ENCODE results near the gene GATD1. TPM values are rescaled to one million over a fixed set of nuclear protein-coding genes. Genes with fewer than 3 reads are reported as not detected.
A peak's percentile ranks its signal among the peaks of the same experiment; 100 is the strongest.

Gene GATD1
- total and polyA plus RNA-seq, 9 of the 15 experiments (the other 6 are each of a cell fraction or from before 2014, with no cell fraction given), result 2.8 to 144 (median 36.9) TPM

DNA sequence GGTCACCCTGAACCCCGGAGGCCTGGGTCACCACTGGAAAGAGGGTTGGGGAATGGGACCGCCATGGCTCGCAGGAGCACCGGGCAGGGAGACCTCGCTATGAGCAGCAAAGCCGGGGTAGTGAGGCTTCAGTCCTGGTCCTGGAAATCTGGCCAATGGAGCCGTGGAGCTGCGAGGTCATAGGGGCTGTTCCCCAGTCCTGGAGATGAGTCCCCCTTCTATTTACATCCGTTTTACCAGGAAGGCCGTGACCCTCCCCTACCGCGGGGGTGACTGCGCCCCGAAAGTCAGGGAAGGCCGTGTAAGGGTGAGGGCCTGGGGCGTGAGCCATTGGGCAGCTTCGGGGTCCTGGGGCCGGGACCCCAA lies 27.3 kb upstream of the GATD1 start (continued):
- TF ChIP-seq TEAD2 (tag; IDR thresholded peaks at IDR 0.05), result no peak
- no peak for TF ChIP-seq MAFF (IDR thresholded peaks at IDR 0.05; ENCODE audit: low read length)
- TF ChIP-seq, protein P1, sequence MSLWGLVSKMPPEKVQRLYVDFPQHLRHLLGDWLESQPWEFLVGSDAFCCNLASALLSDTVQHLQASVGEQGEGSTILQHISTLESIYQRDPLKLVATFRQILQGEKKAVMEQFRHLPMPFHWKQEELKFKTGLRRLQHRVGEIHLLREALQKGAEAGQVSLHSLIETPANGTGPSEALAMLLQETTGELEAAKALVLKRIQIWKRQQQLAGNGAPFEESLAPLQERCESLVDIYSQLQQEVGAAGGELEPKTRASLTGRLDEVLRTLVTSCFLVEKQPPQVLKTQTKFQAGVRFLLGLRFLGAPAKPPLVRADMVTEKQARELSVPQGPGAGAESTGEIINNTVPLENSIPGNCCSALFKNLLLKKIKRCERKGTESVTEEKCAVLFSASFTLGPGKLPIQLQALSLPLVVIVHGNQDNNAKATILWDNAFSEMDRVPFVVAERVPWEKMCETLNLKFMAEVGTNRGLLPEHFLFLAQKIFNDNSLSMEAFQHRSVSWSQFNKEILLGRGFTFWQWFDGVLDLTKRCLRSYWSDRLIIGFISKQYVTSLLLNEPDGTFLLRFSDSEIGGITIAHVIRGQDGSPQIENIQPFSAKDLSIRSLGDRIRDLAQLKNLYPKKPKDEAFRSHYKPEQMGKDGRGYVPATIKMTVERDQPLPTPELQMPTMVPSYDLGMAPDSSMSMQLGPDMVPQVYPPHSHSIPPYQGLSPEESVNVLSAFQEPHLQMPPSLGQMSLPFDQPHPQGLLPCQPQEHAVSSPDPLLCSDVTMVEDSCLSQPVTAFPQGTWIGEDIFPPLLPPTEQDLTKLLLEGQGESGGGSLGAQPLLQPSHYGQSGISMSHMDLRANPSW (CRISPR knock-in tag; IDR thresholded peaks at IDR 0.05), result no peak
- TF ChIP-seq, protein P2, sequence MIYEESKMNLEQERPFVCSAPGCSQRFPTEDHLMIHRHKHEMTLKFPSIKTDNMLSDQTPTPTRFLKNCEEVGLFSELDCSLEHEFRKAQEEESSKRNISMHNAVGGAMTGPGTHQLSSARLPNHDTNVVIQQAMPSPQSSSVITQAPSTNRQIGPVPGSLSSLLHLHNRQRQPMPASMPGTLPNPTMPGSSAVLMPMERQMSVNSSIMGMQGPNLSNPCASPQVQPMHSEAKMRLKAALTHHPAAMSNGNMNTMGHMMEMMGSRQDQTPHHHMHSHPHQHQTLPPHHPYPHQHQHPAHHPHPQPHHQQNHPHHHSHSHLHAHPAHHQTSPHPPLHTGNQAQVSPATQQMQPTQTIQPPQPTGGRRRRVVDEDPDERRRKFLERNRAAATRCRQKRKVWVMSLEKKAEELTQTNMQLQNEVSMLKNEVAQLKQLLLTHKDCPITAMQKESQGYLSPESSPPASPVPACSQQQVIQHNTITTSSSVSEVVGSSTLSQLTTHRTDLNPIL (CRISPR knock-in tag; IDR thresholded peaks at IDR 0.05), result no peak
- TF ChIP-seq BRD9 (IDR thresholded peaks at IDR 0.05; ENCODE audit: low read depth, partially characterized antibody), result no peak
- TF ChIP-seq CEBPB (tag; IDR thresholded peaks at IDR 0.05), result no peak
- no peak for TF ChIP-seq SP2 (IDR thresholded peaks at IDR 0.05; ENCODE audit: extremely low read depth, low read depth, low read length, poor library complexity, severe bottlenecking)
- TF ChIP-seq, protein P3, sequence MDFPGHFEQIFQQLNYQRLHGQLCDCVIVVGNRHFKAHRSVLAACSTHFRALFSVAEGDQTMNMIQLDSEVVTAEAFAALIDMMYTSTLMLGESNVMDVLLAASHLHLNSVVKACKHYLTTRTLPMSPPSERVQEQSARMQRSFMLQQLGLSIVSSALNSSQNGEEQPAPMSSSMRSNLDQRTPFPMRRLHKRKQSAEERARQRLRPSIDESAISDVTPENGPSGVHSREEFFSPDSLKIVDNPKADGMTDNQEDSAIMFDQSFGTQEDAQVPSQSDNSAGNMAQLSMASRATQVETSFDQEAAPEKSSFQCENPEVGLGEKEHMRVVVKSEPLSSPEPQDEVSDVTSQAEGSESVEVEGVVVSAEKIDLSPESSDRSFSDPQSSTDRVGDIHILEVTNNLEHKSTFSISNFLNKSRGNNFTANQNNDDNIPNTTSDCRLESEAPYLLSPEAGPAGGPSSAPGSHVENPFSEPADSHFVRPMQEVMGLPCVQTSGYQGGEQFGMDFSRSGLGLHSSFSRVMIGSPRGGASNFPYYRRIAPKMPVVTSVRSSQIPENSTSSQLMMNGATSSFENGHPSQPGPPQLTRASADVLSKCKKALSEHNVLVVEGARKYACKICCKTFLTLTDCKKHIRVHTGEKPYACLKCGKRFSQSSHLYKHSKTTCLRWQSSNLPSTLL (IDR thresholded peaks at IDR 0.05), result no peak
- no peak for TF ChIP-seq FUS (optimal IDR thresholded peaks at IDR 0.05; ENCODE audit: low read depth, low read length)
- TF ChIP-seq KDM5B (IDR thresholded peaks at IDR 0.05; ENCODE audit: insufficient replicate concordance, low read depth, low read length), result no peak
- TF ChIP-seq ERF (CRISPR knock-in tag; IDR thresholded peaks at IDR 0.05), result peak; percentile 16; the same call in 1 of the 2 replicates
- no peak for TF ChIP-seq MBD2 (IDR thresholded peaks at IDR 0.05; ENCODE audit: borderline replicate concordance, low read depth)
- TF ChIP-seq POLR2AphosphoS2 (IDR thresholded peaks at IDR 0.05; ENCODE audit: low read length), result 0 out of 2 replicates have a peak, but pooled peaks have one; percentile 1
- TF ChIP-seq CBX8 (IDR thresholded peaks at IDR 0.05; ENCODE audit: borderline replicate concordance, extremely low read depth, low read depth, low read length, poor library complexity, severe bottlenecking), result no peak
- TF ChIP-seq SAP30 (IDR thresholded peaks at IDR 0.05; ENCODE audit: borderline replicate concordance, insufficient read depth, low read depth, low read length, poor library complexity, severe bottlenecking), result peak; percentile 56
- TF ChIP-seq, protein P4, sequence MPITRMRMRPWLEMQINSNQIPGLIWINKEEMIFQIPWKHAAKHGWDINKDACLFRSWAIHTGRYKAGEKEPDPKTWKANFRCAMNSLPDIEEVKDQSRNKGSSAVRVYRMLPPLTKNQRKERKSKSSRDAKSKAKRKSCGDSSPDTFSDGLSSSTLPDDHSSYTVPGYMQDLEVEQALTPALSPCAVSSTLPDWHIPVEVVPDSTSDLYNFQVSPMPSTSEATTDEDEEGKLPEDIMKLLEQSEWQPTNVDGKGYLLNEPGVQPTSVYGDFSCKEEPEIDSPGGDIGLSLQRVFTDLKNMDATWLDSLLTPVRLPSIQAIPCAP (CRISPR knock-in tag; IDR thresholded peaks at IDR 0.05; ENCODE audit: borderline replicate concordance), result no peak
- TF ChIP-seq, protein P5, sequence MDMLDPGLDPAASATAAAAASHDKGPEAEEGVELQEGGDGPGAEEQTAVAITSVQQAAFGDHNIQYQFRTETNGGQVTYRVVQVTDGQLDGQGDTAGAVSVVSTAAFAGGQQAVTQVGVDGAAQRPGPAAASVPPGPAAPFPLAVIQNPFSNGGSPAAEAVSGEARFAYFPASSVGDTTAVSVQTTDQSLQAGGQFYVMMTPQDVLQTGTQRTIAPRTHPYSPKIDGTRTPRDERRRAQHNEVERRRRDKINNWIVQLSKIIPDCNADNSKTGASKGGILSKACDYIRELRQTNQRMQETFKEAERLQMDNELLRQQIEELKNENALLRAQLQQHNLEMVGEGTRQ (CRISPR knock-in tag; IDR thresholded peaks at IDR 0.05), result no peak
- TF ChIP-seq HSF4 (CRISPR knock-in tag; IDR thresholded peaks at IDR 0.05; ENCODE audit: borderline replicate concordance), result no peak
- TF ChIP-seq RBM15 (IDR thresholded peaks at IDR 0.05; ENCODE audit: insufficient read depth, low read length), result no peak
- TF ChIP-seq GTF2E2 (tag; IDR thresholded peaks at IDR 0.05), result no peak
- TF ChIP-seq MTA2 (IDR thresholded peaks at IDR 0.05; ENCODE audit: low read depth), result no peak

Data from K562 (cell line).